HG02884 (cell line): Measurements from ENCODE around the gene PIGK.

Experiments used
- ATAC-seq: cut with Tn5 transposase; IDR thresholded peaks from one replicate; pipeline ENCODE4 v1.9.1; 2021; ENCODE audit warnings: mild to moderate bottlenecking, moderate library complexity; ENCODE audit not compliant: unreplicated experiment

Gene PIGK

DNA sequence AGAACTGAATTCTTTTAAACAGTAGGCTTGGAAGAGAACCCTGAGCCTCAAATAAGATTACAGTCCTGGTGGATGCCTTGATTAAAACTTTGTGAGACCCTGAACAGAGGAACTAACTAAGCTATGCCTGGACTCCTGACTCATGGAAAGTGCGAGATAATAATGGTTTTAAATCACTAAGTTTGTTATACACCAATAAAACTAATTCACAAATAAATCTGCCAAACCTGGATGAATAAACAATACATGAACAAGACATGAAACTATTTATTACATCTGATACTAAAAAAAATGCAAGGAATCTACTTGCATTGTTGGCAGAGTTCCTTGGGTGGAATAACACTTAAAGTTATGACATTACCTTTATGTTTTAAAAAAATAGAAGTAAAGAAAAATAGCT is 118.4 kb downstream of the PIGK start:
- ATAC-seq: no peak

GRCh38 chr1:77096496-77097255 is 122.6 kb downstream of the PIGK start:
- ATAC-seq: no peak

- ATAC-seq: no peak
Measured at GRCh38 chr1:77095236-77095635, 124.0 kb downstream of the PIGK start.

DNA sequence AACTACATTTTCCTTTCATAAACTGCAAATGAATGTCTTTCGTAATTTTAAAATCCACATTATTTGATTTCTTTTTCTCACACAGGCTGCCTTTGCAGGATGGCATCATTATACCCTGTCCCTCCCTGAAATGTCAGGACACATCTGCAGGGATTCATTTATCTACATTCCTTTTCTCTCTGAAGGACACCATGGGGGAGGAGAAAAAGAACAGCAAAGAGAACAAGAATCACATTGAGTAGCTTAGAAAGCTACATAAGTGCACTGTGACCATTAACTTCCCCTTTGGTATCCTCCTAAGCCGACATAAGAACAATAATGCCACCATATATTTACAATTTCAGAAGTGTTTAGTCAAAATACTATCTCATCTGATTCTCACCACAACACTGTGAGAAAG is 129.5 kb downstream of the PIGK start:
- no peak for ATAC-seq

GRCh38 chr1:77085109-77085508 is 134.1 kb downstream of the PIGK start:
- ATAC-seq: no peak

GRCh38 chr1:77084457-77084856 is 134.8 kb downstream of the PIGK start:
- no peak for ATAC-seq

DNA sequence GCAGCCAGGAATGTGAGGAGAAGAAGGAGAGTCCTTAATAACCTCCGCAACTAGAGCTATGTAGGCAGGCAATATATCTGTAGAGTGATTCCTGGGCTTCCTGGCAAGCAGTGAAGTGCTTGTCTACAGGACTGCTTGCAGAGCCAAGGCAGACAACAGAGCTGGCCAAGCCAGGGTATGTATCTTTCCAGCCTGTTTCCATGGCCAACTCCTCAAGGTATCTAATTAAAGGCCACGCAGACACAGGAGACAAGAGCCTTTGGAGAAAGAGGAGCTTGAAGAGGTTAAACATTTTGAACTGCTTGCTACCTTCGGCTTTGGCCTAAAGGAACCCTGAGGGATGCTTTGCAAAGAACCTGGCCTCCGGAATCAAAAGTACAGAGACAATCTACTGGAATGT is 137.4 kb downstream of the PIGK start:
- ATAC-seq: no peak

- ATAC-seq: no peak
Measured at GRCh38 chr1:77076759-77077158, 142.5 kb downstream of the PIGK start.

DNA sequence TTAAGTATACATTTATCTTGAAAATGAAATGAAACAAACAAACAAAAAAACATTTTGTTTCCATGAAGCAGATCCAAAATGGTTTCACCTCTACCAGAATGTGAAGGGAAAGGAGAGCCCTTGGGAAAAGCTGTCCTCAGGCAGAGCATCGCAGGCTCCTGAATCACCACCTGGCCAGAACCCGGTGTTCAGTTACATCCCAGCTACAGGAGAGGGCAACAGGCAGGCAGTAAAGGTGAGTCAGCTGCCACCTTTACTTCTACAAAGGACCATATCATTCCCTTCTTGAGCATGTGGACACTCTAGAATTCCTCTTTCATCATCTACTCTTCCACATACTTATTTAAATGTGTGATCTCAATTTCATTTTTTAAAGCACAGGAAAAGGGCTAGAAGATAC is 151.2 kb downstream of the PIGK start:
- no peak for ATAC-seq

DNA sequence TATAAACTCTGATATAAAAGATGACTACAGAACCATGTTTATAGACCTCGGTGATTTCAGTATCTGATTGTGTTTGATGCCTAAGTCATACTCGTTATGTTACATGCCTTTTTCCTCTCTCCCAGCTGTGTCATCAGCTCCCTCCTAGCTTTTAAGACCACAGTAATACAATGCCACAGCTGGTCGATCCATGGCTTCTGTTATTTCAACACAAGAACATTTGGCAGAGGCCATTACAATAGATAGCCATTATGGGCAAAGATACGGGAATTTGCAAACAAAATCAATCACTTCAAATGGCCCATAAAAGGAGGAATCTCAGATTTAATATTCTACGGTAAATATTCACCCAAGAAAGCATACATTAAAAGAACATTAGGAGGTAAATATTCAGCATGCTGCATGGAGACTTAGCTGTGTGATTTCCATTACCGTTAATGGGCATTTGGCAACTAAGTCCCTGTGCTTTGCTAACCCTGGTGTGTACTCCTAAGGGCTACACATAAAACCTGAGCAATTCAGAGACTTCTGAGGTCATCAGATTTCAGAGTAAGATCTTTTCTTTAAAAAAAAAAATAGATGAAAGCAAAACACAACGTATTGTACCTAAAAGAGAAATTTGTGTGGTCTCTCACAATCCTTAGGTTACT is 153.4 kb downstream of the PIGK start:
- ATAC-seq: no peak

- ATAC-seq: no peak
Measured at GRCh38 chr1:77064246-77064645, 155.0 kb downstream of the PIGK start.

DNA sequence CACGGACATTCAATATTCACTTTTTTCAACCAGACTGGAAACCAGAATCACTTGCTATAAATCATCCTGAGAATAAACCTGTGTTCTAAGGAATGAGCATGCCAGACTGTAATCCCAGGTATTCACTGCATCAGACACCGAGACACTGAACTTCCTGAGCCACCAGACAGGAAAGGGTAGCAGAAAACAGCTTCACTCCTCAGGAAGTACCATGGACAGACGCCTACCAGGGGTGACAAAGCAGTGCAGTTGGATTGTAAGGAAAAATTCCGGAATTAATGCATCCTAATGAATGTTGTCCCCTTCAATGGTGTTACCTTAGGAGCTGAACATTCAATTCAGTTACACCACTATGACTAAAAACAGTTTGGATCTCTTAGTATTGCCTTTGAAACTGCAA is 156.1 kb downstream of the PIGK start:
- ATAC-seq: no peak

DNA sequence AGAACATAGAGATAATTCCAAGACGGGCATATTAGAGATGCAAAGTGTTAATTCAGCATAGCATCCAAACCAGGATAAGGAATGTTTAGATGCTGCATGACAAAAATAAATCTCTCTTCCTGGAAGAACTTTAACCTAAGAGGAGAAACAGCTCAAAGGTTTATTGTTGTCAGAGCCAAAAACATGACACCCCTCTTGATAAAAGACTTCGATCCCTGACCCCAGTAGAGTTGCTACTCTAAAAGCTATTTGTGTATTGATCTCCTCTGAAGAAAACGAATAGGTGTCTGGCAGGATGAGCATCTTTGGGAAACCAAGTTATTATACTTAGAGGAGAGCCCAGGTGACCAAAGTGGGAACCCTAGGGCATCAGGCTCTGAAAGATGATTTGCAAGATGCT is 158.1 kb downstream of the PIGK start:
- no peak for ATAC-seq

DNA sequence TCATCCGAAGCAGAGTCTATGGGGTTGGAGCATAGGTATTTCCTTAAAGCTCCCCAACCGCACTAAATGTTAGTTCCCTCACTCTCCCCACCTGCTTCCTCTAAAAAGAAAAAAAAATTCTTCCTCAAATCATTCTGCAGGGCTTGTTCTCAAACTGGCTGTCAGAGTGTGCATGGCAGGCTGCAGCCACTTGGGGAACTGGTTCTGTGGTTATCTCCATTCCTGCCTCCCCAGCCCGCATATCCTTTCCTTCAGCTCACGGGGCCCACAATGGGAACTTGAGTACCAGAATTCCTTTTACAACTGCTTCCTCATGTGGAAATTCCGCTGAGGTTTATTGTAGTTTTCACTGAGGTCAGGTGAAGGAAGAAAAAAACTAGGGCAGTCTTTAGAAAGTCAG is 159.2 kb downstream of the PIGK start:
- ATAC-seq: no peak

DNA sequence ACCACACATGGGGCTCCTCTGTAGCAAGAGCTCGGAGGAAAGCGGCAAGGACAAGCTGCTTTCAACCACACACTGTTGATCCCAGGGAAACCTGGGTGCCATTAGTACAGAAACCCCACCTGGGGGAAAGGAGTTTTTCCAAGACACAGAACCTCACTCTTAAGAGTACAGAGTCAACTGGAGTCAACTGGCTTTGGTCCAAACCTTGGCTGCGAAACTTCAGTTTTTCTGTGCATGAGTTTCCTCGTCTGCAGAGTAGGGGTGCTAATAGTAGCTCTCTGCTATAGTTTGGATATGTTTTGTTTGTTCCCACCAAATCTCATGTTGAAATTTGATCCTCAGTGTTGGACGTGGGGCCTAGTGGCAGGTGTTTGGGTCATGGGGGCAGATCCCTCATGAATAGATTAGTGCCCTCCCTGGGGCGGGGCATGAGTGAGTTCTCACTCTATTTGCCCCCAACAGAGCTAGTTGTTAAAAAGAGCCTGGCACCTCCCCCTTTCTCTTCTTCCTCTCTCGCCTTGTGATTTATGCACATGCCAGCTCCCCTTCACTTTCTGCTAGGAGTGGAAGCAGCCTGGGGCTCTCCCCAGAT is 161.1 kb downstream of the PIGK start:
- ATAC-seq: no peak

DNA sequence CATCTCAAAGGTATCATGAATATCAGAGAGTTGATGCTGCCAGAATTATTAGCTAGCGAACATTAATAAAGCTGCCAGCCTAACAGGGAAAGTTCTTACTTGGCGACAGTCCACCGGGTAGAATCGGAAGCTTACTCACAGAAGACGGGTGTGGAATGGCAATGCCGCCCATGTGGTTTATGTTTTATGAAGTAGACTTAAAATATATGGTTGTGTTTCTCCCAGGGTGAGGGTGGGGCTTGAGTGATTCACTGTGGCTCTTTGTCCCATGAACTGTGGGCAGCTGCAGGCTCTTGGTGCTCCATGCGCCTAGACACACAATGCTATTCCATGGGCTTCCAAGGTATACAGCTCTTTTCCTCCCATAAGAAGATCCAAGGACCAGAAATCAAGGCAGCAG is 162.7 kb downstream of the PIGK start:
- no peak for ATAC-seq

- no peak for ATAC-seq
Measured at GRCh38 chr1:77051425-77051824, 167.8 kb downstream of the PIGK start.

- no peak for ATAC-seq
Measured at GRCh38 chr1:77048615-77049005, 170.6 kb downstream of the PIGK start.

DNA sequence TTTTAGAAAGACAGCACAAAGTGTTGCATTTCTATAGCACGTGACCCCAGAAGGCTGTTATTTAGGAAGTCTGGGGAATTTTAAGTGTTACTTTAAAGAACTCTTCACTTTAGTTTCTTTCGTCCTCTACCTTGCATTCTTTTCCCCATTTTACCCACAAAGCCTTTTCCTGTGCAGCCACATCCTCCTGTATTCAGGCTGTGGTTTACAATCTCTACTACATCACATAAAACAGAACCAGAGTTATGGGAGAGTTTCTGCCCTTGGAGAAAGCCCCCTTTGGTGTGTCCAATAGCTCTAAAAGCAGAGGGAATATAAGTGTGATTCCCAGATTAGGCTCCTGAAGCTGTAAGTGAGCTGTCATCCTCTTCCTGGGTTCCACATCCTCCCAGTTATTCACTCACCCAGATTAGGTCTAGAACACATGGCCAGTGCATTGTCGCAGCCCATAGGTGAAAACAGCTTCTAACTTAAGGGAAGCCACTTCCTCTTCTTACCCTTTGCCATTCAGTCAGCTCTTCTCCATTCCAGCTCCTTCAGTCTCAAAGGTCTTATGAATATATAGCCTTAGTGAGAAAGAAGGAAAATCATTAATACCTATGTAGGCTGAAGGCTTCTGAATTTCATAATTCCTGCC is 171.1 kb downstream of the PIGK start:
- ATAC-seq: no peak

- no peak for ATAC-seq
Measured at GRCh38 chr1:77047575-77047974, 171.7 kb downstream of the PIGK start.

DNA sequence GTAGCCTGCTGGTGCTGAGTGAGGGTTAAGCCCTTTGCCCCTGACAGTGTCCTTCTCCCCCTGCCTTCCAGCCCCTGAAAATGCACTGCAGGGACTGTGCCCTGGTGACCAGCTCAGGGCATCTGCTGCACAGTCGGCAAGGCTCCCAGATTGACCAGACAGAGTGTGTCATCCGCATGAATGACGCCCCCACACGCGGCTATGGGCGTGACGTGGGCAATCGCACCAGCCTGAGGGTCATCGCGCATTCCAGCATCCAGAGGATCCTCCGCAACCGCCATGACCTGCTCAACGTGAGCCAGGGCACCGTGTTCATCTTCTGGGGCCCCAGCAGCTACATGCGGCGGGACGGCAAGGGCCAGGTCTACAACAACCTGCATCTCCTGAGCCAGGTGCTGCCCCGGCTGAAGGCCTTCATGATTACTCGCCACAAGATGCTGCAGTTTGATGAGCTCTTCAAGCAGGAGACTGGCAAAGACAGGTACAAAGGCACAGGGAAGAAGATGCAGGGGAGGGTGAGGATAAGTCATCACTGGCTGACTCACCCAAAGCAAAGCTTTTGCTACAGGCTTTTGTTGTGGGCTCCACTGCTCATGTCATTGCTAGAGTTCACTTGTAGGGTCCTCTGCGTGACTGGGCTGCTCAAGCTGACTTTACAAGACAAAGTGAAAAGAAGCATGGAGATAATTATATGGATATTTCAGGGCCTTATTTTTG is 174.9 kb downstream of the PIGK start:
- ATAC-seq: no peak
